B cell (primary cell): Measurements from ENCODE around the gene DNAJC24. TPM values are rescaled to one million over a fixed set of nuclear protein-coding genes. Genes with fewer than 3 reads are reported as not detected.

Experiments
- ATAC-seq: fragments of 200-7000 bp; cut with Tn5 transposase; one replicate; pipeline ENCODE4 v1.10.0; 2021; ENCODE audit warnings: low read depth, mild to moderate bottlenecking, moderate number of reproducible peaks, moderate library complexity
- CTCF ChIA-PET: fragments of 350-600 bp; sonication (Branson Sonifier 250); formaldehyde crosslinking; loops from one replicate; lab custom pipeline; 2021; ENCODE audit warnings: antibody characterized with exemption, inconsistent platforms; lab: Charles Lee
- POLR2A ChIA-PET: fragments of 350-600 bp; sonication (Branson Sonifier 250); formaldehyde crosslinking; loops from one replicate; lab custom pipeline; 2021; ENCODE audit warnings: antibody characterized with exemption; lab: Charles Lee
- DNase-seq: peaks from one replicate; pipeline ENCODE4 v3.0.0; 2013
- H2AFZ ChIP-seq: 2 replicates; pipeline ENCODE4 v1.6.1; 2012; ENCODE audit warnings: mild to moderate bottlenecking, low read depth, low read length; ENCODE audit not compliant: insufficient read depth, poor library complexity, severe bottlenecking
- H3K27ac ChIP-seq, 2 donors: 1 replicate in 1 of 2; 2 replicates in 1 of 2; pipeline ENCODE4 v1.5.1; 2012 to 2013; ENCODE audit warnings: low read length in 2 of 2, mild to moderate bottlenecking in 2 of 2, moderate library complexity in 1 of 2
- H3K27me3 ChIP-seq, 4 experiments: fragments of 200-600 bp in 1 of 4; sonication (generic) in 1 of 4; replicated peaks in 1 of 4; 1 replicate in 2 of 4; 2 replicates in 2 of 4; pipeline versions ENCODE4 v1.6.1 to v1.7.0; 2013 to 2016; ENCODE audit warnings: low read length in 3 of 4, mild to moderate bottlenecking in 2 of 4, mixed read lengths in 1 of 4, moderate library complexity in 1 of 4; ENCODE audit not compliant: insufficient read depth in 4 of 4, control insufficient read depth in 3 of 4; ENCODE audit errors: control extremely low read depth in 1 of 4
- H3K36me3 ChIP-seq, 2 experiments: replicated peaks in 1 of 2; 1 replicate in 1 of 2; 2 replicates in 1 of 2; pipeline versions ENCODE4 v1.6.1 to v1.7.1; 2013; ENCODE audit warnings: low read length in 1 of 2; ENCODE audit not compliant: insufficient read depth in 2 of 2, control insufficient read depth in 1 of 2; ENCODE audit errors: control extremely low read depth in 1 of 2, extremely low read depth in 1 of 2
- H3K4me1 ChIP-seq, 2 donors: fragments of 200-600 bp in 1 of 2; sonication (generic) in 1 of 2; 1 replicate in 1 of 2; 2 replicates in 1 of 2; pipeline versions ENCODE4 v1.5.1 to v1.6.1; 2013 to 2017; ENCODE audit warnings: low read length in 2 of 2; ENCODE audit not compliant: control insufficient read depth in 2 of 2, insufficient read depth in 2 of 2
- H3K4me2 ChIP-seq: replicated peaks from 2 replicates; pipeline ENCODE3; 2012; ENCODE audit warnings: mild to moderate bottlenecking, low read depth, low read length; ENCODE audit not compliant: poor library complexity, severe bottlenecking
- H3K4me3 ChIP-seq, 5 experiments: fragments of 200-600 bp in 1 of 5; sonication (generic) in 1 of 5; 1 replicate in 3 of 5; 2 replicates in 2 of 5; pipeline versions ENCODE4 v1.5.1 to v1.7.0; 2011 to 2016; ENCODE audit warnings: low read length in 4 of 5, mild to moderate bottlenecking in 4 of 5, low read depth in 2 of 5, control low read depth in 1 of 5, moderate library complexity in 1 of 5; ENCODE audit not compliant: insufficient read depth in 1 of 5; ENCODE audit errors: control extremely low read depth in 1 of 5, extremely low read depth in 1 of 5
- H3K79me2 ChIP-seq: fragments of 200-600 bp; sonication (generic); one replicate; pipeline ENCODE4 v1.6.0; 2016; ENCODE audit warnings: low read length; ENCODE audit not compliant: control insufficient read depth, insufficient read depth
- H3K9ac ChIP-seq: fragments of 200-600 bp; sonication (generic); 2 replicates; pipeline ENCODE4 v1.6.1; 2017; ENCODE audit warnings: mild to moderate bottlenecking, low read length, moderate library complexity
- H3K9me3 ChIP-seq, 3 donors: one replicate each; pipeline versions ENCODE4 v1.6.1 to v1.7.1; 2013; ENCODE audit warnings: low read length in 2 of 3; ENCODE audit not compliant: control insufficient read depth in 2 of 3, insufficient read depth in 1 of 3; ENCODE audit errors: control extremely low read depth in 1 of 3
- H4K20me1 ChIP-seq: 2 replicates; pipeline ENCODE4 v1.6.0; 2012; ENCODE audit warnings: mild to moderate bottlenecking, low read length; ENCODE audit not compliant: insufficient read depth, control insufficient read depth, poor library complexity, severe bottlenecking
- H3K27ac Mint-ChIP-seq: one replicate; pipeline ENCODE4 v1.8.0; 2021; ENCODE audit warnings: mixed read lengths
- H3K27me3 Mint-ChIP-seq: one replicate; pipeline ENCODE4 v1.8.0; 2021; ENCODE audit warnings: mixed read lengths
- H3K4me1 Mint-ChIP-seq: one replicate; pipeline ENCODE4 v1.8.0; 2021; ENCODE audit warnings: mixed read lengths
- H3K4me3 Mint-ChIP-seq: one replicate; pipeline ENCODE4 v1.8.0; 2021; ENCODE audit warnings: mixed read lengths
- H3K9me3 Mint-ChIP-seq: one replicate; pipeline ENCODE4 v1.8.0; 2022; ENCODE audit warnings: mixed read lengths; ENCODE audit not compliant: insufficient read depth
- CTCF ChIP-seq: fragments of 200-600 bp; IDR thresholded peaks from one replicate; pipeline ENCODE4 v1.8.0; 2022; ENCODE audit warnings: antibody characterized with exemption, mild to moderate bottlenecking
- EZH2 ChIP-seq: IDR thresholded peaks from 2 replicates; pipeline ENCODE4 v1.6.1; 2012; ENCODE audit warnings: borderline replicate concordance, low read depth, mild to moderate bottlenecking, moderate library complexity, low read length; ENCODE audit not compliant: insufficient read depth, poor library complexity, severe bottlenecking
- WGBS: methylation state at CpG from one replicate; pipeline ENCODE4 v1.1.5; 2013; ENCODE audit warnings: missing lambda C conversion rate; ENCODE audit not compliant: insufficient coverage; 5-methylcytosine and 5-hydroxymethylcytosine counted together
- intact Hi-C: fragments of 100-400 bp; cut with micrococcal nuclease; formaldehyde crosslinking; loops from one replicate; pipeline ENCODE4 v1.10.0; 2022
- polyA plus RNA-seq: library from polyadenylated mRNA; depleted of rRNA; stranded (reverse); fragments of >200 nt; gene quantifications from 2 replicates; pipeline ENCODE4 v1.2.3, GENCODE V29; 2012
- total RNA-seq, 2 donors: library from RNA; stranded (reverse); fragments of 120-200 nt in 1 of 2; gene quantifications; 1 replicate in 1 of 2; 2 replicates in 1 of 2; pipeline versions ENCODE4 v1.2.3 to v1.2.4, GENCODE V29; 2013 to 2022

DNAJC24 gene
- total and polyA plus RNA-seq, 2 donors (not counting 1 experiment from before 2014, with no cell fraction given), result 10.7 to 24.6 TPM

- TF ChIP-seq EZH2, result no peak
- TF ChIP-seq CTCF, result no peak
- no peaks in the 10 kb centered on the region for H3K4me1 Mint-ChIP-seq
- ChIA-PET POLR2A (no interaction called here), CTCF (interaction anchor here (2.3 kb wide), 1 partner anchor 17 kb away, joined by 8 read pairs; no protein-coding TSS in a partner anchor)
- no peak overlapping the region for H3K4me3 Mint-ChIP-seq
- H3K79me2 ChIP-seq, result no peaks in the 10 kb centered on the region
- no peak overlapping the region for H3K4me3 ChIP-seq
- no peak overlapping the region for H3K27ac Mint-ChIP-seq
- intact Hi-C loops, result no loop called here
- H3K9me3 ChIP-seq, result no peaks in the 10 kb centered on the region
- H3K4me1 ChIP-seq, result no peaks in the 10 kb centered on the region
- no peaks in the 10 kb centered on the region for H4K20me1 ChIP-seq
- no peak overlapping the region for H3K9ac ChIP-seq
- H3K27me3 ChIP-seq, result no peaks in the 10 kb centered on the region
- WGBS, result 100% methylated on average over 1 of the region's 4 CpGs
- DNase-seq (no peak), ATAC-seq (no peak)
- no peaks in the 10 kb centered on the region for H3K9me3 Mint-ChIP-seq
- no peak overlapping the region for H3K27ac ChIP-seq
- H3K36me3 ChIP-seq, result peaks cover 0 to 9% of the 10 kb centered on the region in 2 experiments
- no peaks in the 10 kb centered on the region for H3K27me3 Mint-ChIP-seq
- H2AFZ ChIP-seq, result no peak overlapping the region
- no peak overlapping the region for H3K4me2 ChIP-seq
These were observed 45.8 kb downstream of the DNAJC24 start for GRCh38 chr11:31415435-31415834.

GRCh38 chr11:31417357-31417756 lies 47.7 kb downstream of the DNAJC24 start:
- POLR2A ChIA-PET, result interaction anchor here (0.5 kb wide), 1 partner anchor 11 kb away, joined by 5 read pairs; no protein-coding TSS in a partner anchor
- Mint-ChIP-seq H3K4me1 (no peaks in the 10 kb centered on the region), H3K9me3 (no peaks in the 10 kb centered on the region), H3K27me3 (no peaks in the 10 kb centered on the region), H3K27ac (no peak overlapping the region), H3K4me3 (no peak overlapping the region)
- peaks cover 0 to 9% of the 10 kb centered on the region in 2 experiments for H3K36me3 ChIP-seq
- H3K4me3 ChIP-seq, result no peak overlapping the region
- CTCF ChIA-PET, result interaction anchor here (2.3 kb wide), 1 partner anchor 19 kb away, joined by 8 read pairs; no protein-coding TSS in a partner anchor
- H3K79me2 ChIP-seq, result no peaks in the 10 kb centered on the region
- no peaks in the 10 kb centered on the region for H3K9me3 ChIP-seq
- no peak overlapping the region for H3K4me2 ChIP-seq
- ATAC-seq (no peak), DNase-seq (no peak)
- no peak overlapping the region for H3K9ac ChIP-seq
- H3K4me1 ChIP-seq, result no peaks in the 10 kb centered on the region
- no peak overlapping the region for H2AFZ ChIP-seq
- TF ChIP-seq EZH2 (no peak), CTCF (no peak)
- no peak overlapping the region for H3K27ac ChIP-seq
- intact Hi-C loops, result no loop called here
- whole genome bisulfite sequencing, result 86% methylated on average over 1 of the region's 1 CpG
- no peaks in the 10 kb centered on the region for H3K27me3 ChIP-seq
- no peaks in the 10 kb centered on the region for H4K20me1 ChIP-seq
